HG03159 (cell line): ENCODE results near the gene DPP8.
"Not testable (repeated sequence)": the region's sequence is repeated elsewhere in the genome, so short reads cannot be mapped to it uniquely, and the experiment has no call there.

Source experiments
- ATAC-seq: cut with Tn5 transposase; IDR thresholded peaks from one replicate; pipeline ENCODE4 v1.9.1; 2021; ENCODE audit warnings: mild to moderate bottlenecking, moderate library complexity; ENCODE audit not compliant: unreplicated experiment

The DPP8 gene

GRCh38 chr15:65516997-65517865 lies at the start of gene DPP8:
DPP8 (minus strand) TSS chr15:65517689; CDS start chr15:65512553, 5,136 bp downstream.
- ATAC-seq, result peak; percentile 90

DNA sequence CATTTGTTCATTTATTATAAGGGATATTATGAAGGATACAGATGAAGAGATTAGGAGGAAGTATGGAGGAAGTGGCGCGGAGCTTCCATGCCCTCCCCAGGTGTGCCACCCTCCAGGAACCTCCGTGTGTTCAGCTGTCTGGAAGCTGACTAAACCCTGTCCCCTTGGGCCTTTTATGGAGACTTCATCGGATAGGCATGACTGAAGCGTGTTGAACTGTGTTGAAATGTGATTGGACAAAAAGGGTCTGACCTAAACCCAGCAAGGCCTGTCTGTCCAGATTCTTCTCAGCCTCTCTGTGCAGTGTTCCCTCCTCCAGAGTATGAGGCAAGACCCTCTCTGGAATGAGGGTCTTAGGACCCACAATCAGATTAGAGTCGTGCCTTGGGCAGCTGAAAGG lies 44.4 kb upstream of the DPP8 start:
- ATAC-seq, result no peak

GRCh38 chr15:65559941-65560340 lies 42.5 kb upstream of the DPP8 start:
- no peak for ATAC-seq

DNA sequence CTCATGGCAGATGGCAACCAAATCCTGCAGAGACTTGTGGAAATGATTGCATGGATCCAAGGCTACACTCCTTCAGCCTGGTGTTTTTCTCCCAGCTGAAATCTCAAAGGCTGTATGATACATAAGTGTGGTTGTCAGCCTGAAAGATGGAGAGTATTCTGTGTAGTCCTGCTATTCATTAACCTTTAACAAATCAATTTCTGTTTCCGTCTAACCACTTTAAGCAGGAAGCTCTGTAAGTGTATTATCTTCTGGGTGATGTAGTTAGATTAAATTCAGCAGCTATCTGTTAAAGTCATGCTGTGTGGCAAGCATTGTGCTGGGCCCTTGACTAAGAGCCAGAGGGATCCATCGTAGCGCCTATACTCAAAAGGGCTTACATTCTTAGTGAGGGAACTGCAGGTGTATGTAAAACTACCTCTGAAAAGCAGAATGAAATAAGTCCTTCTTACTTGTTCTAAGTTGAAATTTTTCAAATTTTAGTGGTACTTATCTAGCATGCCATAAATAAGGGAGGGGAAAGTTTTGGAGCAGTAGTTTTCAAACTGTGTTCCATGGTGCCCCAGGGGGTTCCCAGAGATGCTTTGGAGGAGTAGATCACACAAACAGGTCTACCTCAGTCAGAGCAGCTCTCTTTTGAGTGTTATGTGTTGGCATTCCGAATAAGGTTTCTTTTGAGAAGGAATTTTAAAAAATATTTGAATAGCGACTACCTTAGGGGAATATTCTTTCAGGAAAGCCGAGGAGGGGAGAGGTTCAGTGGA lies 41.7 kb upstream of the DPP8 start:
- no peak for ATAC-seq

GRCh38 chr15:65558336-65558735 lies 40.8 kb upstream of the DPP8 start:
- no peak for ATAC-seq

GRCh38 chr15:65556622-65557021 lies 39.1 kb upstream of the DPP8 start:
- no peak for ATAC-seq

- ATAC-seq, result no peak
These were observed 36.2 kb upstream of the DPP8 start for GRCh38 chr15:65553691-65554090.

DNA sequence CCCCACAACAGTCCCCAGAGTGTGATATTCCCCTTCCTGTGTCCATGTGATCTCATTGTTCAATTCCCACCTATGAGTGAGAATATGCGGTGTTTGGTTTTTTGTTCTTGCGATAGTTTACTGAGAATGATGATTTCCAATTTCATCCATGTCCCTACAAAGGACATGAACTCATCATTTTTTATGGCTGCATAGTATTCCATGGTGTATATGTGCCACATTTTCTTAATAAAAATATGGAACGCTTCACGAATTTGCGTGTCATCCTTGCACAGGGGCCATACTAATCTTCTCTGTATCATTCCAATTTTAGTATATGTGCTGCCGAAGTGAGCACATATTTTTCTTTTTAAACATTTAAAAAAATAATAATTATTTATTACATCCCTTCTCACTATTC lies 35.4 kb upstream of the DPP8 start:
- ATAC-seq, result not testable (repeated sequence)

DNA sequence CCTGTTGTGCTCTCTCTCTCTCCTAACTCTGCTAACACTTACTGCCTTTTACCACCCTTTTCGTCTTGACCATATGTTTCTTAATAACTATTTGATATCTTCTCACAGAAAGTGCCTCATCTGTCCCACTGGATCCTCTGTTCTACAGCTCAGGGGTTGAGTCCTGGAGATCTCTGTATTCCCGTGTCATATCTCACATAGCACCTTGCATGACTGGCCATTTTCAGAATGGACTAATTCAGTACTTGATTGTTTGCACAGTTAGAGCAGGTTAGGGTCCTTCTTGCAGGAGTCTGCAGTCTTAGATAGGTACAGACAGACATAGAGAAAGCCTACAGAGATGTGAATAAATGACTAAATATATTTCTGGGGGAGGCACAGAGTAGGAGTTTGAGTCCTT lies 33.7 kb upstream of the DPP8 start:
- ATAC-seq, result no peak

DNA sequence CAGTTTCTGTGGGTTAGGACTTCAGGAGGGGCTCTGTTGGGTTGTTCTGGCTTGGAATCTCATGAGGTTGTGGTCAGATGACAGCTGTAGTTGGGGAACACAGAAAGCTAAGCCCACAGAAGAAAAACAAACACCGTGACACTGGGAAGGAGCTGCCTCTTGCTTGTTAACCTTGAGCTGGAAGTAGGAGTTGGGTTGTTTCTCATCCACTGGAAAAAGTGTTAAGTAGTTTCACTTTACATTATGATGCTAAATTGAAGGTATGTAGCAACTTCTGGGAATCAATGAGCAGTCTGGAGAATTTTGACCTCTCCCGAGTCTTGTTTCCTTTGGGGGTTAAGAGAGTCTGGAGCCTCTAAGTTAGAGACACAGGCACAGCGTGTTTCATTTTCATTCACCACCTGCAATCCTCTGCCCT lies 33.2 kb upstream of the DPP8 start:
- no peak for ATAC-seq

GRCh38 chr15:65549288-65549687 lies 31.8 kb upstream of the DPP8 start:
- ATAC-seq, result not testable (repeated sequence)

DNA sequence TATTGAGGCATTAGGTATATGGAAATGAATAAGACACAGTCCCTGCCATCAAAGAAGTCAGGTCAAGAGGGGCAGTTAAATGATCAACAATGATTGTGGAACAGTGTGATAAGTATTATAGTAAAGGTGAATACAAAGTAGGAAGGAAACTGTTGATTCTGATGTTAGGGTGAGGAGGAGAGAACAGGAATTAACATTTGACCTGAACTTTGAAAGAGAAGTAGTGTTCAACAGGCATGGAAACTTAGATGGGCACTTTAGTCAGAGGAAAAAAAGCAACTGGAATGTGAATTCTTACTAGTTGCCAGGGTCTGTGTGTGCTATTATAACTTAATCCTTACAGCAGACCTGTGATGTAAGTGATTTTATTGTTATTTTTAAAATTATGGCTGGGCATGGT lies 30.4 kb upstream of the DPP8 start:
- no peak for ATAC-seq

GRCh38 chr15:65541231-65541820 lies 23.8 kb upstream of the DPP8 start:
- no peak for ATAC-seq

- ATAC-seq, result no peak
These were observed 22.8 kb upstream of the DPP8 start for GRCh38 chr15:65540314-65540713.

DNA sequence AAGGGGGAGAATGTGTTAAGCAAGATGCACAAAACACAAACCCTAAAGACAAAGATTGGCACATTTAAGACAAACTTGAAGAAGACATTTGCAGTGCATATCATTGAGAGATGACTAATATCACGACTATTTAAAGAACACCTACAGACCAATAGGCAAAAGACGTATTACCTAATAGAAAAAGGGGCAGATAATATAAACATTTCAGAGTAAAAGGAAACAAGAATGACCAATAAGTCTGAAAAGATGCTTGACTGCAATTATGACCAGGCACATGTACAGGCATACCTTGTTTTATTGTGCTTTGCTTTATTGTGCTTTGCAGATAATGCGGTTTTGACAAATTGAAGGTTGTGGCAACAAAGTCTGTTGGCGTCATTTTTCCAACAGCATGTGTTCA lies 17.7 kb upstream of the DPP8 start:
- no peak for ATAC-seq

GRCh38 chr15:65533057-65533756 lies 15.7 kb upstream of the DPP8 start:
- ATAC-seq, result no peak

- no peak for ATAC-seq
These were observed 15.2 kb upstream of the DPP8 start for GRCh38 chr15:65532738-65533051.

DNA sequence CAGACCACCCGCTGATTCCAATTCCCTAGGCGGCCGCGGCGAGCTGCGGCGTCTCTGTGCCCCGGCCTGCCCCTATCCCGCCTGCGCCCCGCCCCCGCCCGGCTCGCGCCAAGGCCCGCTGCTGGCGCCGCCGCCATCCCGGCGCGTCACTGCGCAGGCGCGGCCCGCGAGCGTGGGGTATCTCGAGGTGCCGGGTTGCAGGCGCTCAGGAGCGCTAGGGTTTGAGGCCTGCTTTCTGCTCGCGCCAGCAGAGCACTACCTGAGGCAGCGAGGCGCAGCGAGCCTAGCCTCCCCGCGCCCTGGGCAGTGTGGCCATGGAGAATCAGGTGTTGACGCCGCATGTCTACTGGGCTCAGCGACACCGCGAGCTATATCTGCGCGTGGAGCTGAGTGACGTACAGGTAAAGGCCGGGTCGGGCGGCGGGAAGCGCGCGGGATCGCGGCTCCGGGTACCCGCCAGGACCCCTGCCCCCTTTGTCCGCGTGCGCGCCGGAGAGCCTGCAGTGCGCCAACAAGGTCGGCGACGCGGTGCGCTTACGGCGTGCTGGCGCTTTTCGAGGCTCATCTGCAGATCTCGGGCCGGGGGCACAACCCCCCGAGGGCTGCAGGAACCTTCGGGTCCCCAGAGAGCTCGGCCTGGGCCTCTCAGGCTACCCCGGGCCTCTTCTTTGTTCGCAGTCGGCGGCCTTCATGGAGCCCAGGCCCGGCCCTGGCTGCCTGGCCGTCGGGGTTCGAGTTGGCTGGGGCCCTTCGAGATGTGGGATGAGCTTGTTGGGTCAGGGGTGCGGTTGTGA lies 13.0 kb upstream of the DPP8 start, which contains the start of gene HACD3:
HACD3 (plus strand) TSS at position 146 of the 794 bp plus-strand sequence; CDS start at position 315, 169 bp downstream.
- peak; percentile 64 for ATAC-seq

GRCh38 chr15:65529762-65530317 lies 12.4 kb upstream of the DPP8 start:
- no peak for ATAC-seq

GRCh38 chr15:65528461-65529060 lies 11.1 kb upstream of the DPP8 start:
- ATAC-seq, result no peak
